HEK293 (cell line): ENCODE data around the gene GMPPA.

ENCODE experiments used
- CTCF ChIA-PET: fragments of 350-600 bp; formaldehyde crosslinking; extraction: SDS; loops from one replicate; lab custom pipeline; 2021; ENCODE audit warnings: antibody characterized with exemption; lab: Yijun Ruan, JAX
- POLR2A ChIA-PET: fragments of 300-600 bp; formaldehyde crosslinking; extraction: SDS; loops from one replicate; lab custom pipeline; 2020; ENCODE audit warnings: antibody characterized with exemption, inconsistent platforms; lab: Yijun Ruan, JAX
- H3K27ac ChIP-seq: fragments of 200-500 bp; sonication (Bioruptor generic); 2 replicates; pipeline ENCODE4 v1.5.1; 2014; ENCODE audit warnings: low read depth, low read length, control low read depth, inconsistent platforms; ENCODE audit errors: extremely low read depth
- H3K36me3 ChIP-seq, 2 experiments: fragments of 200-500 bp in 1 of 2; sonication (Bioruptor generic) in 1 of 2; 1 replicate in 1 of 2; 2 replicates in 1 of 2; pipeline ENCODE4 v1.5.1; 2014 to 2017; ENCODE audit warnings: inconsistent platforms in 2 of 2, low read length in 2 of 2; ENCODE audit not compliant: control insufficient read depth in 2 of 2, insufficient read depth in 1 of 2
- H3K4me1 ChIP-seq: fragments of 200-500 bp; sonication (Bioruptor generic); 2 replicates; pipeline ENCODE4 v1.5.1; 2014; ENCODE audit warnings: mild to moderate bottlenecking, low read length, inconsistent platforms; ENCODE audit not compliant: control insufficient read depth, insufficient read depth
- H3K4me3 ChIP-seq: 2 replicates; pipeline ENCODE4 v1.5.1; 2011; ENCODE audit warnings: low read depth, mild to moderate bottlenecking, control low read depth, low read length, moderate library complexity
- H3K9me3 ChIP-seq: fragments of 200-500 bp; sonication (Bioruptor generic); 2 replicates; pipeline ENCODE4 v1.5.1; 2014; ENCODE audit warnings: low read depth, low read length, inconsistent platforms; ENCODE audit not compliant: control insufficient read depth, insufficient read depth
- CTCF ChIP-seq: fragments of 450-650 bp; formaldehyde crosslinking; IDR thresholded peaks from 2 replicates; pipeline ENCODE4 v1.5.1; 2016; ENCODE audit warnings: missing biosample characterization, missing genetic modification characterization
- FEZF1 ChIP-seq: fragments of 450-650 bp; formaldehyde crosslinking; IDR thresholded peaks from 2 replicates; pipeline ENCODE4 v1.5.1; 2016; ENCODE audit warnings: missing biosample characterization, missing genetic modification characterization
- IKZF3 ChIP-seq: fragments of 450-650 bp; IDR thresholded peaks from 2 replicates; pipeline ENCODE4 v1.5.0; 2018; ENCODE audit warnings: missing biosample characterization, mild to moderate bottlenecking, missing genetic modification characterization, moderate library complexity
- KLF9 ChIP-seq: fragments of 450-650 bp; formaldehyde crosslinking; IDR thresholded peaks from 2 replicates; pipeline ENCODE4 v1.5.1; 2016; ENCODE audit warnings: missing biosample characterization, missing genetic modification characterization, low read depth
- PRDM10 ChIP-seq: fragments of 450-650 bp; formaldehyde crosslinking; IDR thresholded peaks from 2 replicates; pipeline ENCODE4 v1.5.1; 2016; ENCODE audit warnings: missing biosample characterization, missing genetic modification characterization
- ZBTB17 ChIP-seq: fragments of 450-650 bp; formaldehyde crosslinking; IDR thresholded peaks from 2 replicates; pipeline ENCODE4 v1.5.1; 2016; ENCODE audit warnings: missing biosample characterization, missing genetic modification characterization
- ZFP69B ChIP-seq: fragments of 450-650 bp; formaldehyde crosslinking; IDR thresholded peaks from 2 replicates; pipeline ENCODE4 v1.5.1; 2016; ENCODE audit warnings: missing biosample characterization, missing genetic modification characterization
- ZNF18 ChIP-seq: fragments of 450-650 bp; formaldehyde crosslinking; IDR thresholded peaks from 2 replicates; pipeline ENCODE4 v1.5.1; 2016; ENCODE audit warnings: missing biosample characterization, missing genetic modification characterization
- ZNF23 ChIP-seq: fragments of 450-650 bp; formaldehyde crosslinking; IDR thresholded peaks from 2 replicates; pipeline ENCODE4 v1.5.1; 2016; ENCODE audit warnings: missing biosample characterization, missing genetic modification characterization, borderline replicate concordance
- ZNF48 ChIP-seq: fragments of 450-650 bp; formaldehyde crosslinking; IDR thresholded peaks from 2 replicates; pipeline ENCODE4 v1.5.1; 2016; ENCODE audit warnings: missing biosample characterization, missing genetic modification characterization
- ZNF626 ChIP-seq: fragments of 450-650 bp; sonication (Bioruptor Pico); formaldehyde crosslinking; IDR thresholded peaks from 2 replicates; pipeline ENCODE4 v1.5.1; 2018; ENCODE audit warnings: missing biosample characterization, missing genetic modification characterization, inconsistent platforms
- ZNF76 ChIP-seq: fragments of 450-650 bp; formaldehyde crosslinking; IDR thresholded peaks from 2 replicates; pipeline ENCODE4; 2016; ENCODE audit warnings: low read depth, missing biosample characterization, missing genetic modification characterization, borderline replicate concordance
- ZNF785 ChIP-seq: fragments of 450-650 bp; formaldehyde crosslinking; IDR thresholded peaks from 2 replicates; pipeline ENCODE4 v1.5.1; 2016; ENCODE audit warnings: missing biosample characterization, missing genetic modification characterization
- ZSCAN30 ChIP-seq: fragments of 450-650 bp; IDR thresholded peaks from 2 replicates; pipeline ENCODE4 v1.5.1; 2018; ENCODE audit warnings: missing biosample characterization, mild to moderate bottlenecking, missing genetic modification characterization, moderate library complexity
- TF ChIP-seq, protein P1 (sequence below): fragments of 450-650 bp; formaldehyde crosslinking; IDR thresholded peaks from 2 replicates; pipeline ENCODE4 v1.5.1; 2016; ENCODE audit warnings: missing biosample characterization, missing genetic modification characterization

Gene GMPPA

DNA sequence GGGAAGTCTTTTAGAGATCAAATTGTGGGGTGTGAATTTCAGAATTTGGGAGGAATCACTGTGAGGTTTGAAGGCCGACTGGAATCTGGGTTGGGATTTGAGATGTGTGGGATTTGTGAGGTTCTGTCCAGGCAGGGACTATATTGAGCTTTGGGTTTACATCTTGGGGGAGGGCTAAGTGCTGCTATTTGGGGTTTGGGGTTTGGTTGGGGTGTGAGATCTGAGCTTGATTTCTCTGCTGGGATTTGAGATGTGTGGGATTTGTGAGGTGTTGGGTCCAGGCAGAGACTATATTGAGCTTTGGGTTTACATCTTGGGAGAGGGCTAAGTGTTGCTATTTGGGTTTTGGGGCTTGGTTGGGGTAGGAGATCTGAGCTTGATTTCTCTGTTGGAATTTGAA is 864 bp downstream of the GMPPA start:
- CTCF ChIA-PET: interaction anchor here (0.6 to 11.4 kb wide), 15 partner anchors 12 to 277 kb away, joined by 3 to 252 read pairs (median 4); partner anchors contain the start of gene ASIC4
- Histone ChIP-seq H3K4me3 (no peak overlapping the region; the same call in 1 of the 2 replicates), H3K9me3 (no peaks in the 10 kb centered on the region), H3K27ac (no peak overlapping the region), H3K4me1 (peaks cover 8% of the 10 kb centered on the region; the same call in 1 of the 2 replicates), H3K36me3 (peaks cover 0 to 23% of the 10 kb centered on the region in 2 experiments; a peak in 2 of 3 replicates)
- POLR2A ChIA-PET: interaction anchor here (0.6 to 2.3 kb wide), 4 partner anchors 8 to 111 kb away, joined by 3 to 12 read pairs (median 6); no protein-coding TSS in a partner anchor
- TF ChIP-seq KLF9 (tag by site-specific recombination): no peak
- TF ChIP-seq FEZF1 (tag by site-specific recombination): no peak
- TF ChIP-seq ZNF626 (tag by site-specific recombination): no peak
- no peak for TF ChIP-seq ZFP69B
- TF ChIP-seq, protein P1, sequence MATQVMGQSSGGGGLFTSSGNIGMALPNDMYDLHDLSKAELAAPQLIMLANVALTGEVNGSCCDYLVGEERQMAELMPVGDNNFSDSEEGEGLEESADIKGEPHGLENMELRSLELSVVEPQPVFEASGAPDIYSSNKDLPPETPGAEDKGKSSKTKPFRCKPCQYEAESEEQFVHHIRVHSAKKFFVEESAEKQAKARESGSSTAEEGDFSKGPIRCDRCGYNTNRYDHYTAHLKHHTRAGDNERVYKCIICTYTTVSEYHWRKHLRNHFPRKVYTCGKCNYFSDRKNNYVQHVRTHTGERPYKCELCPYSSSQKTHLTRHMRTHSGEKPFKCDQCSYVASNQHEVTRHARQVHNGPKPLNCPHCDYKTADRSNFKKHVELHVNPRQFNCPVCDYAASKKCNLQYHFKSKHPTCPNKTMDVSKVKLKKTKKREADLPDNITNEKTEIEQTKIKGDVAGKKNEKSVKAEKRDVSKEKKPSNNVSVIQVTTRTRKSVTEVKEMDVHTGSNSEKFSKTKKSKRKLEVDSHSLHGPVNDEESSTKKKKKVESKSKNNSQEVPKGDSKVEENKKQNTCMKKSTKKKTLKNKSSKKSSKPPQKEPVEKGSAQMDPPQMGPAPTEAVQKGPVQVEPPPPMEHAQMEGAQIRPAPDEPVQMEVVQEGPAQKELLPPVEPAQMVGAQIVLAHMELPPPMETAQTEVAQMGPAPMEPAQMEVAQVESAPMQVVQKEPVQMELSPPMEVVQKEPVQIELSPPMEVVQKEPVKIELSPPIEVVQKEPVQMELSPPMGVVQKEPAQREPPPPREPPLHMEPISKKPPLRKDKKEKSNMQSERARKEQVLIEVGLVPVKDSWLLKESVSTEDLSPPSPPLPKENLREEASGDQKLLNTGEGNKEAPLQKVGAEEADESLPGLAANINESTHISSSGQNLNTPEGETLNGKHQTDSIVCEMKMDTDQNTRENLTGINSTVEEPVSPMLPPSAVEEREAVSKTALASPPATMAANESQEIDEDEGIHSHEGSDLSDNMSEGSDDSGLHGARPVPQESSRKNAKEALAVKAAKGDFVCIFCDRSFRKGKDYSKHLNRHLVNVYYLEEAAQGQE (tag by site-specific recombination): no peak
- TF ChIP-seq ZNF23 (tag by site-specific recombination): no peak
- TF ChIP-seq ZNF48 (tag by site-specific recombination): no peak
- no peak for TF ChIP-seq ZNF76 (tag by site-specific recombination)
- TF ChIP-seq ZNF18 (tag by site-specific recombination): no peak

DNA sequence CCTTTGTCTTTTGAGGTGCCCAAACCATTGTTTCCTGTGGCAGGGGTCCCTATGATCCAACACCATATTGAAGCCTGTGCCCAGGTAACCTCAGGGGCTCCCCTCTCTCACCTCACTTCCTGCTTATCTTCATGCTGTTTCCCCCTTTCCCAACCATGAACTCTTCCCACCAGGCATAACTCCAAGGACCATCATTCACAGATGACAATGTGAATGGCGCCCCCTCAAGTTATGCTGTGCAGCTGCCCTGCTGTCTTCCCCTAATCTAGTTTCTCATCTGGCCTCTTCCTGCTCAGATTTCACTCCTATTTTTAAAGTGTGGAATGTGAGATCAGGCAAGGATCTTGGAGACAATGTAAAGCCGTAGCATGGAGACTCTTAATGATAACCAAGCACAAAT is 1.4 kb downstream of the GMPPA start:
- POLR2A ChIA-PET: interaction anchor here (0.6 to 0.7 kb wide), 3 partner anchors 9 to 112 kb away, joined by 3 to 4 read pairs (median 3); no protein-coding TSS in a partner anchor
- TF ChIP-seq ZSCAN30: no peak
- peak; percentile 53; the same call in 1 of the 2 replicates for TF ChIP-seq IKZF3 (tag by site-specific recombination)
- peak; percentile 99 for TF ChIP-seq PRDM10 (tag by site-specific recombination)
- peak; percentile 58; the same call in 1 of the 2 replicates for TF ChIP-seq CTCF (tag by site-specific recombination)
- TF ChIP-seq ZNF785 (tag by site-specific recombination): no peak
- 0 out of 2 replicates have a peak, but pooled peaks have one; percentile 33 for TF ChIP-seq ZBTB17 (tag by site-specific recombination)
- no peak overlapping the region for H3K4me3 ChIP-seq
- no peak overlapping the region for H3K27ac ChIP-seq
- H3K4me1 ChIP-seq: peaks cover 8% of the 10 kb centered on the region; the same call in 1 of the 2 replicates
- no peaks in the 10 kb centered on the region for H3K9me3 ChIP-seq
- peaks cover 0 to 29% of the 10 kb centered on the region in 2 experiments; a peak in 2 of 3 replicates for H3K36me3 ChIP-seq
- CTCF ChIA-PET: interaction anchor here (0.5 to 11.4 kb wide), 13 partner anchors 12 to 97 kb away, joined by 3 to 252 read pairs (median 4); partner anchors contain the start of gene ASIC4
